HepG2 (cell line): ENCODE measurements around the gene ZER1. TPM values are rescaled to one million over a fixed set of nuclear protein-coding genes. Genes with fewer than 3 reads are reported as not detected.

Source experiments
- EEA1 ChIP-seq: sonication (generic); formaldehyde crosslinking; IDR thresholded peaks from 2 replicates; pipeline ENCODE4 v1.5.1; 2020; ENCODE audit warnings: mild to moderate bottlenecking, missing genetic modification reagents, borderline replicate concordance
- FOSL2 ChIP-seq: sonication (generic); formaldehyde crosslinking; IDR thresholded peaks from 2 replicates; pipeline ENCODE4 v1.4.0; 2020; ENCODE audit warnings: missing genetic modification reagents
- FOXJ3 ChIP-seq: sonication (generic); formaldehyde crosslinking; IDR thresholded peaks from 2 replicates; pipeline ENCODE4 v1.4.0; 2020; ENCODE audit warnings: missing genetic modification reagents, mild to moderate bottlenecking, borderline replicate concordance
- HNF4A ChIP-seq: sonication (generic); formaldehyde crosslinking; IDR thresholded peaks from 2 replicates; pipeline ENCODE4 v1.4.0; 2020; ENCODE audit warnings: missing genetic modification reagents
- MAFK ChIP-seq, 2 experiments: IDR thresholded peaks in 1 of 2; conservative IDR thresholded peaks in 1 of 2; 2 replicates each; pipeline ENCODE4 v1.6.1; 2011; ENCODE audit warnings: improper control_type of control experiment in 2 of 2, low read length in 2 of 2
- NFKBIZ ChIP-seq: IDR thresholded peaks from 2 replicates; pipeline ENCODE4 v1.6.1; 2018; ENCODE audit warnings: missing genetic modification reagents, missing compliant biosample characterization
- NR2F6 ChIP-seq, 2 experiments: IDR thresholded peaks; 2 replicates each; pipeline ENCODE4 v1.6.1; 2016; ENCODE audit warnings: antibody characterized with exemption in 1 of 2, mild to moderate bottlenecking in 1 of 2
- NRL ChIP-seq: sonication (generic); formaldehyde crosslinking; IDR thresholded peaks from 2 replicates; pipeline ENCODE4 v1.5.0; 2020; ENCODE audit warnings: missing genetic modification reagents, mild to moderate bottlenecking, moderate library complexity, borderline replicate concordance
- ZNF768 ChIP-seq: sonication (generic); formaldehyde crosslinking; IDR thresholded peaks from 2 replicates; pipeline ENCODE4 v1.4.0; 2020; ENCODE audit warnings: missing genetic modification reagents
- ZNF792 ChIP-seq: IDR thresholded peaks from 2 replicates; pipeline ENCODE4 v1.6.1; 2016
- polyA plus RNA-seq, 8 experiments: library from polyadenylated mRNA; depleted of rRNA in 3 of 8; stranded (reverse) in 7 of 8; unstranded in 1 of 8; fragments of >200 nt; fragmentation: Illumina TruSeq in 4 of 8; extraction: Trizol in 4 of 8; gene quantifications; 2 replicates each; pipeline versions ENCODE4 v1.2.1 to v1.2.3, GENCODE V29; 2011 to 2016; ENCODE audit warnings: low read depth in 4 of 8, missing spikeins in 1 of 8, mixed read lengths in 1 of 8; ENCODE audit not compliant: insufficient read depth in 1 of 8
- total RNA-seq, 5 experiments: library from RNA; depleted of rRNA; stranded (reverse); fragments of >200 nt; fragmentation: Illumina TruSeq; extraction: Trizol; gene quantifications; 2 replicates each; pipeline ENCODE4 v1.2.3, GENCODE V29; 2016; ENCODE audit warnings: low read depth in 1 of 5
- TF ChIP-seq, protein P1 (sequence below): sonication (generic); formaldehyde crosslinking; IDR thresholded peaks from 2 replicates; pipeline ENCODE4 v1.5.0; 2020; ENCODE audit warnings: mild to moderate bottlenecking, missing genetic modification reagents, borderline replicate concordance
- TF ChIP-seq, protein P2 (sequence below): sonication (generic); formaldehyde crosslinking; IDR thresholded peaks from 2 replicates; pipeline ENCODE4 v1.8.0; 2022; ENCODE audit warnings: mild to moderate bottlenecking, missing genetic modification reagents; ENCODE audit not compliant: insufficient replicate concordance
- TF ChIP-seq, protein P3 (sequence below): IDR thresholded peaks from 2 replicates; pipeline ENCODE4 v1.6.1; 2016; ENCODE audit warnings: low read depth
- TF ChIP-seq, protein P4 (sequence below): sonication (generic); formaldehyde crosslinking; IDR thresholded peaks from 2 replicates; pipeline ENCODE4 v1.4.0; 2020; ENCODE audit warnings: mild to moderate bottlenecking, missing genetic modification reagents
- TF ChIP-seq, protein P5 (sequence below): sonication (generic); formaldehyde crosslinking; IDR thresholded peaks from 2 replicates; pipeline ENCODE4 v1.4.0; 2020; ENCODE audit warnings: missing genetic modification reagents, borderline replicate concordance

The ZER1 gene
- total and polyA plus RNA-seq, 2 of the 13 experiments (the other 11 are each of a cell fraction or from before 2014, with no cell fraction given) = 7.7 to 40.0 TPM

DNA sequence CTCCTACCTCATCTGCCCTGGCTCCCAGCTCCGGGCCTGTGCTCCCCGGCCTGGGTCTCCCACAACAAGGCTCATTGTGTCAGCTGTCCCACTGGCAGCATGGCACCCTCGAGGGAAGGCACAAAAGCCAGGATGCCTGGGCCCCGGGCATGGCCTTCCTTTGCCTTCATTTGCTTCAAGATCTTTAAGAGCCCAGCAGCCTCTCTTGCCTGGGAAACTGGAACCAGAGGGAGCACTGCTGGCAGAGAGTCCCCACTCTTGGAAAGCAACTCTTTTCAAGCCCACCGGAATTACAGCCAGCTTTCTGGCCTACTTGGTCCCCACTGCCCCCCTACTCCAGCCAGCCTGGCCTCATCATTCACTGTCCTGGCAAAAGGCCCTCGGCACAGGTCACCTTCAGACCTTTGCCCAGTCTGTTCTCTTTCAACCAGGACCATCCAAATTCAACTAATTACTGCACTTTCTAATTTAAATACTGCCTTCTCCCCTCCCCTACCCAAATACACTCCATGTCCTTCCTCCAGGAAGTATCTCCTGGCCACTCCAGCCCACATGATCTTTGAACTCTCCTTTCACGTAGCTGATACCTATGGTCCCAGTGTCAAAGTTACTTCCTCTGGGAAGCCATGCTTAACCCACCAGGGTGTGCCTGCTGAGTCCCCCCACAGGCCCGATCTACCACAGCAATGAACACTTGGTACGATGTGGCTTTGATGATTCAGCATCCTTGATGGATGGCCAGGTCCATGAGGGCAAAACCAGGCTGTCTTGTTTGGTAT lies 8.9 kb downstream of the ZER1 start (continued):
- no peak for TF ChIP-seq ZNF768 (CRISPR knock-in tag)
- no peak for TF ChIP-seq FOXJ3 (CRISPR knock-in tag)
- TF ChIP-seq, protein P1, sequence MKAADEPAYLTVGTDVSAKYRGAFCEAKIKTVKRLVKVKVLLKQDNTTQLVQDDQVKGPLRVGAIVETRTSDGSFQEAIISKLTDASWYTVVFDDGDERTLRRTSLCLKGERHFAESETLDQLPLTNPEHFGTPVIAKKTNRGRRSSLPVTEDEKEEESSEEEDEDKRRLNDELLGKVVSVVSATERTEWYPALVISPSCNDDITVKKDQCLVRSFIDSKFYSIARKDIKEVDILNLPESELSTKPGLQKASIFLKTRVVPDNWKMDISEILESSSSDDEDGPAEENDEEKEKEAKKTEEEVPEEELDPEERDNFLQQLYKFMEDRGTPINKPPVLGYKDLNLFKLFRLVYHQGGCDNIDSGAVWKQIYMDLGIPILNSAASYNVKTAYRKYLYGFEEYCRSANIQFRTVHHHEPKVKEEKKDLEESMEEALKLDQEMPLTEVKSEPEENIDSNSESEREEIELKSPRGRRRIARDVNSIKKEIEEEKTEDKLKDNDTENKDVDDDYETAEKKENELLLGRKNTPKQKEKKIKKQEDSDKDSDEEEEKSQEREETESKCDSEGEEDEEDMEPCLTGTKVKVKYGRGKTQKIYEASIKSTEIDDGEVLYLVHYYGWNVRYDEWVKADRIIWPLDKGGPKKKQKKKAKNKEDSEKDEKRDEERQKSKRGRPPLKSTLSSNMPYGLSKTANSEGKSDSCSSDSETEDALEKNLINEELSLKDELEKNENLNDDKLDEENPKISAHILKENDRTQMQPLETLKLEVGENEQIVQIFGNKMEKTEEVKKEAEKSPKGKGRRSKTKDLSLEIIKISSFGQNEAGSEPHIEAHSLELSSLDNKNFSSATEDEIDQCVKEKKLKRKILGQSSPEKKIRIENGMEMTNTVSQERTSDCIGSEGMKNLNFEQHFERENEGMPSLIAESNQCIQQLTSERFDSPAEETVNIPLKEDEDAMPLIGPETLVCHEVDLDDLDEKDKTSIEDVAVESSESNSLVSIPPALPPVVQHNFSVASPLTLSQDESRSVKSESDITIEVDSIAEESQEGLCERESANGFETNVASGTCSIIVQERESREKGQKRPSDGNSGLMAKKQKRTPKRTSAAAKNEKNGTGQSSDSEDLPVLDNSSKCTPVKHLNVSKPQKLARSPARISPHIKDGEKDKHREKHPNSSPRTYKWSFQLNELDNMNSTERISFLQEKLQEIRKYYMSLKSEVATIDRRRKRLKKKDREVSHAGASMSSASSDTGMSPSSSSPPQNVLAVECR (CRISPR knock-in tag) = peak; percentile 24; the same call in 1 of the 2 replicates
- no peak for TF ChIP-seq NR2F6 (IDR thresholded peaks at IDR 0.05)
- no peak for TF ChIP-seq NR2F6 (CRISPR knock-in tag; IDR thresholded peaks at IDR 0.05)
- TF ChIP-seq, protein P2, sequence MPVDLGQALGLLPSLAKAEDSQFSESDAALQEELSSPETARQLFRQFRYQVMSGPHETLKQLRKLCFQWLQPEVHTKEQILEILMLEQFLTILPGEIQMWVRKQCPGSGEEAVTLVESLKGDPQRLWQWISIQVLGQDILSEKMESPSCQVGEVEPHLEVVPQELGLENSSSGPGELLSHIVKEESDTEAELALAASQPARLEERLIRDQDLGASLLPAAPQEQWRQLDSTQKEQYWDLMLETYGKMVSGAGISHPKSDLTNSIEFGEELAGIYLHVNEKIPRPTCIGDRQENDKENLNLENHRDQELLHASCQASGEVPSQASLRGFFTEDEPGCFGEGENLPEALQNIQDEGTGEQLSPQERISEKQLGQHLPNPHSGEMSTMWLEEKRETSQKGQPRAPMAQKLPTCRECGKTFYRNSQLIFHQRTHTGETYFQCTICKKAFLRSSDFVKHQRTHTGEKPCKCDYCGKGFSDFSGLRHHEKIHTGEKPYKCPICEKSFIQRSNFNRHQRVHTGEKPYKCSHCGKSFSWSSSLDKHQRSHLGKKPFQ (CRISPR knock-in tag) = peak; percentile 54
- TF ChIP-seq, protein P3, sequence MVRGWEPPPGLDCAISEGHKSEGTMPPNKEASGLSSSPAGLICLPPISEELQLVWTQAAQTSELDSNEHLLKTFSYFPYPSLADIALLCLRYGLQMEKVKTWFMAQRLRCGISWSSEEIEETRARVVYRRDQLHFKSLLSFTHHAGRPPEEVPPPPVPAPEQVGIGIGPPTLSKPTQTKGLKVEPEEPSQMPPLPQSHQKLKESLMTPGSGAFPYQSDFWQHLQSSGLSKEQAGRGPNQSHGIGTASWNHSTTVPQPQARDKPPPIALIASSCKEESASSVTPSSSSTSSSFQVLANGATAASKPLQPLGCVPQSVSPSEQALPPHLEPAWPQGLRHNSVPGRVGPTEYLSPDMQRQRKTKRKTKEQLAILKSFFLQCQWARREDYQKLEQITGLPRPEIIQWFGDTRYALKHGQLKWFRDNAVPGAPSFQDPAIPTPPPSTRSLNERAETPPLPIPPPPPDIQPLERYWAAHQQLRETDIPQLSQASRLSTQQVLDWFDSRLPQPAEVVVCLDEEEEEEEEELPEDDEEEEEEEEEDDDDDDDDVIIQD (CRISPR knock-in tag) = peak; percentile 30; the same call in 1 of the 2 replicates
- TF ChIP-seq ZNF792 (CRISPR knock-in tag) = 0 out of 2 replicates have a peak, but pooled peaks have one; percentile 21
- no peak for TF ChIP-seq EEA1 (CRISPR knock-in tag)
- no peak; the same call in 1 of the 2 replicates for TF ChIP-seq NRL
- TF ChIP-seq FOSL2 (CRISPR knock-in tag) = 0 out of 2 replicates have a peak, but pooled peaks have one; percentile 3
- 0 out of 2 replicates have a peak, but pooled peaks have one; percentile 28 for TF ChIP-seq NFKBIZ
- peak; percentile 70 to 73; a peak in 3 of 4 replicates for TF ChIP-seq MAFK (conservative IDR thresholded peaks at IDR 0.05 in 1 of 2, IDR thresholded peaks at IDR 0.05 in 1 of 2; ENCODE audit: low read length in 2 of 2)
- peak; percentile 89 for TF ChIP-seq HNF4A (CRISPR knock-in tag)
- TF ChIP-seq, protein P4, sequence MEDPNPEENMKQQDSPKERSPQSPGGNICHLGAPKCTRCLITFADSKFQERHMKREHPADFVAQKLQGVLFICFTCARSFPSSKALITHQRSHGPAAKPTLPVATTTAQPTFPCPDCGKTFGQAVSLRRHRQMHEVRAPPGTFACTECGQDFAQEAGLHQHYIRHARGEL = peak; percentile 46; the same call in 1 of the 2 replicates
- TF ChIP-seq, protein P5, sequence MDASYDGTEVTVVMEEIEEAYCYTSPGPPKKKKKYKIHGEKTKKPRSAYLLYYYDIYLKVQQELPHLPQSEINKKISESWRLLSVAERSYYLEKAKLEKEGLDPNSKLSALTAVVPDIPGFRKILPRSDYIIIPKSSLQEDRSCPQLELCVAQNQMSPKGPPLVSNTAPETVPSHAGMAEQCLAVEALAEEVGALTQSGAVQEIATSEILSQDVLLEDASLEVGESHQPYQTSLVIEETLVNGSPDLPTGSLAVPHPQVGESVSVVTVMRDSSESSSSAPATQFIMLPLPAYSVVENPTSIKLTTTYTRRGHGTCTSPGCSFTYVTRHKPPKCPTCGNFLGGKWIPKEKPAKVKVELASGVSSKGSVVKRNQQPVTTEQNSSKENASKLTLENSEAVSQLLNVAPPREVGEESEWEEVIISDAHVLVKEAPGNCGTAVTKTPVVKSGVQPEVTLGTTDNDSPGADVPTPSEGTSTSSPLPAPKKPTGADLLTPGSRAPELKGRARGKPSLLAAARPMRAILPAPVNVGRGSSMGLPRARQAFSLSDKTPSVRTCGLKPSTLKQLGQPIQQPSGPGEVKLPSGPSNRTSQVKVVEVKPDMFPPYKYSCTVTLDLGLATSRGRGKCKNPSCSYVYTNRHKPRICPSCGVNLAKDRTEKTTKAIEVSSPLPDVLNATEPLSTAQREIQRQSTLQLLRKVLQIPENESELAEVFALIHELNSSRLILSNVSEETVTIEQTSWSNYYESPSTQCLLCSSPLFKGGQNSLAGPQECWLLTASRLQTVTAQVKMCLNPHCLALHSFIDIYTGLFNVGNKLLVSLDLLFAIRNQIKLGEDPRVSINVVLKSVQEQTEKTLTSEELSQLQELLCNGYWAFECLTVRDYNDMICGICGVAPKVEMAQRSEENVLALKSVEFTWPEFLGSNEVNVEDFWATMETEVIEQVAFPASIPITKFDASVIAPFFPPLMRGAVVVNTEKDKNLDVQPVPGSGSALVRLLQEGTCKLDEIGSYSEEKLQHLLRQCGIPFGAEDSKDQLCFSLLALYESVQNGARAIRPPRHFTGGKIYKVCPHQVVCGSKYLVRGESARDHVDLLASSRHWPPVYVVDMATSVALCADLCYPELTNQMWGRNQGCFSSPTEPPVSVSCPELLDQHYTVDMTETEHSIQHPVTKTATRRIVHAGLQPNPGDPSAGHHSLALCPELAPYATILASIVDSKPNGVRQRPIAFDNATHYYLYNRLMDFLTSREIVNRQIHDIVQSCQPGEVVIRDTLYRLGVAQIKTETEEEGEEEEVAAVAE = no peak
